ENCODE data around the gene RAD51AP1. TPM values are rescaled to one million over a fixed set of nuclear protein-coding genes. Genes with fewer than 3 reads are reported as not detected.

Gene RAD51AP1
- total RNA-seq, 1 experiment from 2014 or later, result 45.2 TPM

GRCh38 chr12:4553943-4554342 lies 15.3 kb downstream of the RAD51AP1 start (continued):
- no peak for TF ChIP-seq MXD4 (CRISPR knock-in tag; IDR thresholded peaks at IDR 0.05; ENCODE audit: borderline replicate concordance)
- TF ChIP-seq GABPB1 (CRISPR knock-in tag; IDR thresholded peaks at IDR 0.05), result no peak
- TF ChIP-seq ZNF263 (CRISPR knock-in tag; IDR thresholded peaks at IDR 0.05; ENCODE audit: low read depth), result no peak
- TF ChIP-seq CTCF (IDR thresholded peaks at IDR 0.05), result no peak
- TF ChIP-seq TP53 (CRISPR knock-in tag; IDR thresholded peaks at IDR 0.05), result no peak

- TF ChIP-seq ATF2 (CRISPR knock-in tag; IDR thresholded peaks at IDR 0.05; ENCODE audit: borderline replicate concordance, low read depth) (no peak), ZNF121 (CRISPR knock-in tag; IDR thresholded peaks at IDR 0.05) (no peak), MLX (CRISPR knock-in tag; IDR thresholded peaks at IDR 0.05) (no peak), ZSCAN18 (CRISPR knock-in tag; IDR thresholded peaks at IDR 0.05) (no peak)
- Mint-ChIP-seq H3K27ac (no peak overlapping the region), H3K4me1 (no peaks in the 10 kb centered on the region), H3K27me3 (ENCODE audit: low read depth) (no peaks in the 10 kb centered on the region), H3K4me3 (no peak overlapping the region), H3K9me3 (no peaks in the 10 kb centered on the region), H3K36me3 (peaks cover 18% of the 10 kb centered on the region)
- ATAC-seq, result no peak
- DNase-seq (ENCODE audit: low spot score), result no peak
- ChIA-PET CTCF (no interaction called here), POLR2A (no interaction called here)
Observed at GRCh38 chr12:4555804-4556203, 17.1 kb downstream of the RAD51AP1 start.

GRCh38 chr12:4556735-4557530 lies 18.2 kb downstream of the RAD51AP1 start:
- Mint-ChIP-seq H3K27ac (no peak overlapping the region; the same call in 1 of the 2 replicates), H3K9me3 (no peaks in the 10 kb centered on the region), H3K36me3 (peaks cover 18% of the 10 kb centered on the region), H3K27me3 (ENCODE audit: low read depth) (peaks cover 4% of the 10 kb centered on the region; the same call in 1 of the 2 replicates), H3K4me1 (peaks cover 3% of the 10 kb centered on the region), H3K4me3 (no peak overlapping the region)
- ChIA-PET CTCF (no interaction called here), POLR2A (no interaction called here)
- DNase-seq (ENCODE audit: low spot score) (no peak), ATAC-seq (no peak)
- TF ChIP-seq FOXK1 (CRISPR knock-in tag; IDR thresholded peaks at IDR 0.05) (no peak), ZNF281 (CRISPR knock-in tag; IDR thresholded peaks at IDR 0.05) (no peak), GABPB1 (CRISPR knock-in tag; IDR thresholded peaks at IDR 0.05) (no peak), E2F1 (CRISPR knock-in tag; IDR thresholded peaks at IDR 0.05) (no peak), USF2 (CRISPR knock-in tag; IDR thresholded peaks at IDR 0.05) (no peak), NR3C1 (CRISPR knock-in tag; conservative IDR thresholded peaks at IDR 0.05; ENCODE audit: low read depth) (no peak), CREM (CRISPR knock-in tag; IDR thresholded peaks at IDR 0.05) (no peak), ZNF532 (CRISPR knock-in tag; IDR thresholded peaks at IDR 0.05; ENCODE audit: borderline replicate concordance) (no peak)
